K562 (cell line): ENCODE results near the gene SYT17. TPM values are rescaled to one million over a fixed set of nuclear protein-coding genes. Genes with fewer than 3 reads are reported as not detected.
A peak's percentile ranks its signal among the peaks of the same experiment; 100 is the strongest.

Experiments
- CHD1 ChIP-seq: fragments of 200-600 bp; sonication (generic); IDR thresholded peaks from one replicate; pipeline ENCODE4 v1.6.1; 2012; ENCODE audit warnings: mild to moderate bottlenecking, moderate library complexity, low read length, inconsistent platforms
- HDAC3 ChIP-seq: fragments of 450-650 bp; IDR thresholded peaks from 2 replicates; pipeline ENCODE4 v1.6.1; 2018; ENCODE audit warnings: borderline replicate concordance, mild to moderate bottlenecking, moderate library complexity; ENCODE audit not compliant: partially characterized antibody
- L3MBTL2 ChIP-seq: fragments of 450-650 bp; IDR thresholded peaks from 2 replicates; pipeline ENCODE4 v1.6.1; 2016; ENCODE audit warnings: mild to moderate bottlenecking, moderate library complexity
- MAFG ChIP-seq: fragments of 450-650 bp; conservative IDR thresholded peaks from 2 replicates; pipeline ENCODE4 v1.6.1; 2016; ENCODE audit warnings: missing genetic modification characterization, missing compliant biosample characterization
- MAFK ChIP-seq: IDR thresholded peaks from 2 replicates; pipeline ENCODE4 v1.6.1; 2011; ENCODE audit warnings: low read length, improper control_type of control experiment
- POLR2A ChIP-seq: fragments of 450-650 bp; conservative IDR thresholded peaks from 2 replicates; pipeline ENCODE4 v1.6.1; 2016
- RBM14 ChIP-seq: fragments of 200-400 bp; formaldehyde crosslinking; IDR thresholded peaks from 2 replicates; pipeline ENCODE4 v1.6.1; 2018; ENCODE audit warnings: low read depth, mild to moderate bottlenecking, low read length, moderate library complexity, borderline replicate concordance; ENCODE audit not compliant: insufficient read depth
- SMAD4 ChIP-seq: fragments of 250-450 bp; sonication (Bioruptor Pico); conservative IDR thresholded peaks from 2 replicates; pipeline ENCODE4 v1.8.0; 2021; ENCODE audit warnings: inconsistent platforms, mild to moderate bottlenecking, moderate library complexity
- SMARCC2 ChIP-seq: fragments of 450-650 bp; IDR thresholded peaks from 2 replicates; pipeline ENCODE4 v1.6.1; 2017; ENCODE audit warnings: antibody characterized with exemption, moderate library complexity, mild to moderate bottlenecking, low read depth
- TEAD1 ChIP-seq, 2 experiments: fragments of 450-650 bp in 1 of 2; sonication (generic) in 1 of 2; formaldehyde crosslinking; IDR thresholded peaks; 2 replicates each; pipeline versions ENCODE4 v1.4.0 to v1.8.0; 2020 to 2022; ENCODE audit warnings: mild to moderate bottlenecking in 2 of 2, missing genetic modification reagents in 1 of 2
- ZFX ChIP-seq: sonication (generic); formaldehyde crosslinking; IDR thresholded peaks from 2 replicates; pipeline ENCODE4 v1.8.0; 2022; ENCODE audit warnings: mild to moderate bottlenecking, missing genetic modification reagents, moderate library complexity
- ZNF384 ChIP-seq: IDR thresholded peaks from 2 replicates; pipeline ENCODE4 v1.6.1; 2012; ENCODE audit warnings: low read depth, low read length, improper control_type of control experiment
- polyA plus RNA-seq, 8 experiments: library from polyadenylated mRNA; depleted of rRNA in 4 of 8; stranded (reverse) in 5 of 8; unstranded in 3 of 8; fragments of >200 nt; fragmentation: Nextera tagmentation in 2 of 8; fragmentation: Illumina TruSeq in 1 of 8; extraction: Ambion mirVana in 2 of 8; extraction: Trizol in 1 of 8; gene quantifications; 2 replicates each; pipeline versions ENCODE4 v1.2.1 to v1.2.3, GENCODE V29; 2011 to 2014; ENCODE audit warnings: inconsistent platforms in 1 of 8, missing spikeins in 1 of 8
- total RNA-seq, 7 experiments: library from RNA; depleted of rRNA in 6 of 7; stranded (reverse); fragments of >200 nt in 6 of 7; fragmentation: Illumina TruSeq in 2 of 7; extraction: Trizol in 2 of 7; gene quantifications; 2 replicates each; pipeline versions ENCODE4 v1.2.1 to v1.2.3, GENCODE V29; 2011 to 2021; ENCODE audit warnings: low replicate concordance in 1 of 7
- TF ChIP-seq, protein P1 (sequence below), 2 experiments: IDR thresholded peaks in 1 of 2; conservative IDR thresholded peaks in 1 of 2; 2 replicates each; pipeline ENCODE4 v1.6.1; 2016; ENCODE audit warnings: low read depth in 2 of 2, mild to moderate bottlenecking in 1 of 2, missing compliant biosample characterization in 1 of 2, missing genetic modification characterization in 1 of 2, moderate library complexity in 1 of 2
- TF ChIP-seq, protein P2 (sequence below): fragments of 450-650 bp; IDR thresholded peaks from 2 replicates; pipeline ENCODE4 v1.6.1; 2017; ENCODE audit warnings: antibody characterized with exemption, mild to moderate bottlenecking
- TF ChIP-seq, protein P3 (sequence below): sonication (generic); formaldehyde crosslinking; IDR thresholded peaks from 2 replicates; pipeline ENCODE4 v1.8.1; 2023; ENCODE audit warnings: missing genetic modification reagents, mild to moderate bottlenecking, borderline replicate concordance

The SYT17 gene
- total and polyA plus RNA-seq, 9 of the 15 experiments (the other 6 are each of a cell fraction or from before 2014, with no cell fraction given) = not detected

DNA sequence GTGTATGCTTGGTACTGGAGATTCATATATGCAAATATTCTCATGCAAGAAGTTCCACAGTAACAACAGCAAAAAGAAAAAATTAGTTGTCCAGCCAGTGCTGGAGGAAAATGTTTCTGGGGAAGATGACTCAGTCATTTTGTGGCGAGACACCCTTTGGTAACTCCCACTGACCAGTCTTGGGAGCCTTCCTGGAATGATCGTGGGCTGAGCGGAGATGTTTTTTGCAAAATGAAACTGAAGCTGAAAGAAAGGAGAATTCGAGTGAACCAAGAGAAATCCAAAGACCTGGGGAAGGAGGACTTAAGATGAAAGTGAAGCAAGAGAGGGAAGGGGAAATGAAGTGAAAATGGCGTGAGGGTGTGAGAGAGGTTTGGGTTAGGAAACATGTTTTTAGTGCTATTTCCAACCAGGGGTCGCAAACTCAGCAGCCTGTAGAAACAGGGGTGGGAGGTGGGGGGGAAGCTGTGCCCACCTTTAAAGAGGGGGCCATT lies 49.1 kb upstream of the SYT17 start (continued):
- TF ChIP-seq, protein P1, sequence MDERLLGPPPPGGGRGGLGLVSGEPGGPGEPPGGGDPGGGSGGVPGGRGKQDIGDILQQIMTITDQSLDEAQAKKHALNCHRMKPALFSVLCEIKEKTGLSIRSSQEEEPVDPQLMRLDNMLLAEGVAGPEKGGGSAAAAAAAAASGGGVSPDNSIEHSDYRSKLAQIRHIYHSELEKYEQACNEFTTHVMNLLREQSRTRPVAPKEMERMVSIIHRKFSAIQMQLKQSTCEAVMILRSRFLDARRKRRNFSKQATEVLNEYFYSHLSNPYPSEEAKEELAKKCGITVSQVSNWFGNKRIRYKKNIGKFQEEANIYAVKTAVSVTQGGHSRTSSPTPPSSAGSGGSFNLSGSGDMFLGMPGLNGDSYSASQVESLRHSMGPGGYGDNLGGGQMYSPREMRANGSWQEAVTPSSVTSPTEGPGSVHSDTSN (CRISPR knock-in tag; IDR thresholded peaks at IDR 0.05; ENCODE audit: low read depth) = no peak
- TF ChIP-seq, protein P1 (tag; conservative IDR thresholded peaks at IDR 0.05; ENCODE audit: low read depth) = 0 out of 2 replicates have a peak, but pooled peaks have one; percentile 12
- peak; percentile 58 for TF ChIP-seq ZNF384
- TF ChIP-seq POLR2A = peak; percentile 72
- peak; percentile 90 for TF ChIP-seq SMAD4
- TF ChIP-seq, protein P2, sequence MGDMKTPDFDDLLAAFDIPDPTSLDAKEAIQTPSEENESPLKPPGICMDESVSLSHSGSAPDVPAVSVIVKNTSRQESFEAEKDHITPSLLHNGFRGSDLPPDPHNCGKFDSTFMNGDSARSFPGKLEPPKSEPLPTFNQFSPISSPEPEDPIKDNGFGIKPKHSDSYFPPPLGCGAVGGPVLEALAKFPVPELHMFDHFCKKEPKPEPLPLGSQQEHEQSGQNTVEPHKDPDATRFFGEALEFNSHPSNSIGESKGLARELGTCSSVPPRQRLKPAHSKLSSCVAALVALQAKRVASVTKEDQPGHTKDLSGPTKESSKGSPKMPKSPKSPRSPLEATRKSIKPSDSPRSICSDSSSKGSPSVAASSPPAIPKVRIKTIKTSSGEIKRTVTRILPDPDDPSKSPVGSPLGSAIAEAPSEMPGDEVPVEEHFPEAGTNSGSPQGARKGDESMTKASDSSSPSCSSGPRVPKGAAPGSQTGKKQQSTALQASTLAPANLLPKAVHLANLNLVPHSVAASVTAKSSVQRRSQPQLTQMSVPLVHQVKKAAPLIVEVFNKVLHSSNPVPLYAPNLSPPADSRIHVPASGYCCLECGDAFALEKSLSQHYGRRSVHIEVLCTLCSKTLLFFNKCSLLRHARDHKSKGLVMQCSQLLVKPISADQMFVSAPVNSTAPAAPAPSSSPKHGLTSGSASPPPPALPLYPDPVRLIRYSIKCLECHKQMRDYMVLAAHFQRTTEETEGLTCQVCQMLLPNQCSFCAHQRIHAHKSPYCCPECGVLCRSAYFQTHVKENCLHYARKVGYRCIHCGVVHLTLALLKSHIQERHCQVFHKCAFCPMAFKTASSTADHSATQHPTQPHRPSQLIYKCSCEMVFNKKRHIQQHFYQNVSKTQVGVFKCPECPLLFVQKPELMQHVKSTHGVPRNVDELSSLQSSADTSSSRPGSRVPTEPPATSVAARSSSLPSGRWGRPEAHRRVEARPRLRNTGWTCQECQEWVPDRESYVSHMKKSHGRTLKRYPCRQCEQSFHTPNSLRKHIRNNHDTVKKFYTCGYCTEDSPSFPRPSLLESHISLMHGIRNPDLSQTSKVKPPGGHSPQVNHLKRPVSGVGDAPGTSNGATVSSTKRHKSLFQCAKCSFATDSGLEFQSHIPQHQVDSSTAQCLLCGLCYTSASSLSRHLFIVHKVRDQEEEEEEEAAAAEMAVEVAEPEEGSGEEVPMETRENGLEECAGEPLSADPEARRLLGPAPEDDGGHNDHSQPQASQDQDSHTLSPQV = peak; percentile 51; the same call in 1 of the 2 replicates
- peak in 1 of 2 experiments; percentile 4; a peak in 1 of 4 replicates for TF ChIP-seq TEAD1 (CRISPR knock-in tag; IDR thresholded peaks at IDR 0.05)
- TF ChIP-seq RBM14 = no peak
- 0 out of 2 replicates have a peak, but pooled peaks have one; percentile 13 for TF ChIP-seq L3MBTL2
- TF ChIP-seq HDAC3 = peak; percentile 56
- peak; percentile 41 for TF ChIP-seq CHD1
- peak; percentile 33; the same call in 1 of the 2 replicates for TF ChIP-seq ZFX
- peak; percentile 92 for TF ChIP-seq MAFG (tag)
- TF ChIP-seq MAFK = peak; percentile 87
- TF ChIP-seq, protein P3, sequence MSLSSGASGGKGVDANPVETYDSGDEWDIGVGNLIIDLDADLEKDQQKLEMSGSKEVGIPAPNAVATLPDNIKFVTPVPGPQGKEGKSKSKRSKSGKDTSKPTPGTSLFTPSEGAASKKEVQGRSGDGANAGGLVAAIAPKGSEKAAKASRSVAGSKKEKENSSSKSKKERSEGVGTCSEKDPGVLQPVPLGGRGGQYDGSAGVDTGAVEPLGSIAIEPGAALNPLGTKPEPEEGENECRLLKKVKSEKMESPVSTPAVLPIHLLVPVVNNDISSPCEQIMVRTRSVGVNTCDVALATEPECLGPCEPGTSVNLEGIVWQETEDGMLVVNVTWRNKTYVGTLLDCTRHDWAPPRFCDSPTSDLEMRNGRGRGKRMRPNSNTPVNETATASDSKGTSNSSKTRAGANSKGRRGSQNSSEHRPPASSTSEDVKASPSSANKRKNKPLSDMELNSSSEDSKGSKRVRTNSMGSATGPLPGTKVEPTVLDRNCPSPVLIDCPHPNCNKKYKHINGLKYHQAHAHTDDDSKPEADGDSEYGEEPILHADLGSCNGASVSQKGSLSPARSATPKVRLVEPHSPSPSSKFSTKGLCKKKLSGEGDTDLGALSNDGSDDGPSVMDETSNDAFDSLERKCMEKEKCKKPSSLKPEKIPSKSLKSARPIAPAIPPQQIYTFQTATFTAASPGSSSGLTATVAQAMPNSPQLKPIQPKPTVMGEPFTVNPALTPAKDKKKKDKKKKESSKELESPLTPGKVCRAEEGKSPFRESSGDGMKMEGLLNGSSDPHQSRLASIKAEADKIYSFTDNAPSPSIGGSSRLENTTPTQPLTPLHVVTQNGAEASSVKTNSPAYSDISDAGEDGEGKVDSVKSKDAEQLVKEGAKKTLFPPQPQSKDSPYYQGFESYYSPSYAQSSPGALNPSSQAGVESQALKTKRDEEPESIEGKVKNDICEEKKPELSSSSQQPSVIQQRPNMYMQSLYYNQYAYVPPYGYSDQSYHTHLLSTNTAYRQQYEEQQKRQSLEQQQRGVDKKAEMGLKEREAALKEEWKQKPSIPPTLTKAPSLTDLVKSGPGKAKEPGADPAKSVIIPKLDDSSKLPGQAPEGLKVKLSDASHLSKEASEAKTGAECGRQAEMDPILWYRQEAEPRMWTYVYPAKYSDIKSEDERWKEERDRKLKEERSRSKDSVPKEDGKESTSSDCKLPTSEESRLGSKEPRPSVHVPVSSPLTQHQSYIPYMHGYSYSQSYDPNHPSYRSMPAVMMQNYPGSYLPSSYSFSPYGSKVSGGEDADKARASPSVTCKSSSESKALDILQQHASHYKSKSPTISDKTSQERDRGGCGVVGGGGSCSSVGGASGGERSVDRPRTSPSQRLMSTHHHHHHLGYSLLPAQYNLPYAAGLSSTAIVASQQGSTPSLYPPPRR (CRISPR knock-in tag) = no peak
- peak; percentile 67; the same call in 1 of the 2 replicates for TF ChIP-seq SMARCC2
